GM19372 (cell line): ENCODE results near the gene ANKRD12.

Experiments used
- ATAC-seq: cut with Tn5 transposase; IDR thresholded peaks from one replicate; pipeline ENCODE4 v1.9.1; 2021; ENCODE audit warnings: mild to moderate bottlenecking, low read depth, moderate library complexity; ENCODE audit not compliant: unreplicated experiment

ANKRD12 gene

DNA sequence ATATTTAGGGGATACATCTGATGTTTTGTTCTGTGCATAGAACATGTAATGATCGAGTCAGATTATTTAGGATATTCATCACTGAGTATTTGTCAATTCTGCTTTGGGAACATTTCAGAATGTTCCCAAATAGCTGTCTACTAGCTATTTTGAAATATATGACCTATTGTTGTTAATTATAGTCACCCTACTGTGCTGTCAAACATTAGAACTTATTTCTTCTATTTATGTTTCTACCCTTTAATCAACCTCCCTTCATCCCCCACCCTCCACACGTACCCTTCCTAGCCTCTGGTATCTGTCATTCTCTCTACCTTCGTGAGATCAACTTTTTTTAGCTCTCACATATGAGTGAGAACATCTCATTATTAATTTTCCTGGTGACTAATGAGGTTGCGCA, 40.9 kb downstream of the ANKRD12 start:
- ATAC-seq: no peak

GRCh38 chr18:9178557-9178956, 42.0 kb downstream of the ANKRD12 start:
- ATAC-seq: no peak

GRCh38 chr18:9181275-9181674, 44.7 kb downstream of the ANKRD12 start:
- no peak for ATAC-seq

DNA sequence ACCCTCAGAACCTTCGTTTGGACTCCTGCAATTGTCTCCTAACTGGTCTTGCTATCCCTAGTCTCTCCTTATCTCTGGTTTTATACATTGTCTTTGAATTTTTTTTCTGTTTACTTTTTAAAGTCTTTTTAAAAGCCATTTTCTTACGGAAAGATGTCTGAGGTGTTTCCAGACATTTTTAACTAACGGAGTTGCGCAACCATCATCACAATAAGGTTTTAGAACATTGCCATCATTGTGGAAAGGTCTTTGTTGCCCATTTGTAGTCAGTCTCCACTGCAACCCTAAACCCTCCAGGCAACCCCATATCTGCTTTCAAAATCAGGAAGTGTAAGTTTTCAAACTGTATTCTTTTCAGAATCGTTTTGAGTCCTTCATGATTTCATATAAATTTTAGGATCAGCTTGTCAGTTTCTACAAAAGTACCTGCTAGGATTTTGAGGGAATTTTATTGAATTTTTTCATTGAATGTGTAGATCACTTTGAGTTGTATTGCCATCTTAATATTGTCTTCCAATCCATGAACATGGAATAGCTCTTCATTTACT, 46.3 kb downstream of the ANKRD12 start:
- ATAC-seq: no peak

DNA sequence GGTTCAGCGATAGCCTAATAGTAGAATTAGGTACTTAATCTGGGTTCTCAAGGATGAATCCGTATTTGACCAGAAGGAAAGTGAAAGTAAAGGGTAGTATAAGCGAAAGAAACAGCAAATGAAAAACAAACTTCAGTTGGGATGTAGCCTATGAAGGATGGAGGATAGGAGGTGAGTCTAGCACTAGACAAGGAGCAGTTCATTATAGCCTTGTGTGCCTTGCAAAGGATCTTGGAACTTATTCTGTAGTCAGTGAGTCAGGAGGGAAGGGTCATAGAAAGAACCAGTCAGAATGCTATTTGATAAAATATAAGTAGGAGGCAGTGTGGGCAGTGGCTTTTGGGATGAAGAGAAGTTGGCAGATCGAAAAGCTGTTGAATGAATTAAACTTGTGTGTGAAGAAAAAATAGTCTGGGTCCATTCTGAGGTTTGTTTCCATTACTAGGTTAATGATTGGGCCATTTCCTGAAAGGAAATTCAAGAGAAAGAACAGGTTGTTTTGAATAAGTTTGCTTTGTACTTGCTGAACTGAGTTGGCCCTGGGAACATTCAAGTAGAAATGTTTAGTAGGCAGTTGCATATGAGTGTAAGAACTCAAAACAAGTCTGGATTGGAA, 48.5 kb downstream of the ANKRD12 start:
- no peak for ATAC-seq

DNA sequence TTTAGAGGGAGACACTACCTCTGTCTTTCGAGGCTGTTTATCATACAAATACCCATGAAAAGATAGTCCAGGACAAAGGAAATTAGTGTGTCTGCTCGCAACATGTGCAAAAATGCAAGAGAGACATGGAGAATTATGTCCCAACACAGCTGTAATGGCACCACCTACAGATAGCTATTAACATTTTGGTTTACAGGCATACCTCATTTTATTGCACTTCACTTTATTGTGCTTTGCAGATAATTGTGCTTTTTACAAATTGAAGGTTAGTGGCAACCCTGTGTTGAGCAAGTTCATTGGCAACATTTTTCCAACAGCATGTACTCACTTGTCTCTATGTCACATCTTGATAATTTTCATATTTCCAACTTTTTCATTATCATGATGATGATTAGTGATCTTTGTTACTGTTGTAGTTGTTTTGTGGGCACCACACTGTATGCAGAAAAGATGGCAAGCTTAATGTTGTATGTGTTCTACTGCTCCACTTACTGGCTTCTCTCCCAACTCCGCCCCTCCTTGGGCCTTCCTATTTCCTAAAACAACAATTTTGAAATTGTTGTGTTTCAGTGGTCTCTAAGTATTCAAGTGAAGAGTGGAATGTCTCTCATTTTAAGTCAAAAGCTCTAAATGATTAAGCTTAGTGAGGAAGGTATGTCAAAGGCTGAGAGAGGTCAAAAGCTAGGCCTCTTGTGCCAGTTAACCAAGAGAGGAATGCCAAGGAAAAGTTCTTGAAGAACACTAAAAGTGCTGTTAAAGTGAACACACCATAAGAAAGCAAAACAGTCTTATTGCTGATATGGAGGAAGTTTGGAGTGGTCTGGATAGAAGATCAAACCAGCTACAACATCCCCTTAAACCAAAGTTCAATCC, 52.0 kb downstream of the ANKRD12 start:
- ATAC-seq: no peak

GRCh38 chr18:9189491-9189890, 52.9 kb downstream of the ANKRD12 start:
- ATAC-seq: no peak

- ATAC-seq: no peak
Observed at GRCh38 chr18:9191658-9192256, 55.2 kb downstream of the ANKRD12 start.

GRCh38 chr18:9193031-9193430, 56.5 kb downstream of the ANKRD12 start:
- ATAC-seq: no peak

GRCh38 chr18:9196568-9196967, 60.0 kb downstream of the ANKRD12 start:
- ATAC-seq: no peak

GRCh38 chr18:9199681-9200080, 63.1 kb downstream of the ANKRD12 start:
- ATAC-seq: no peak

DNA sequence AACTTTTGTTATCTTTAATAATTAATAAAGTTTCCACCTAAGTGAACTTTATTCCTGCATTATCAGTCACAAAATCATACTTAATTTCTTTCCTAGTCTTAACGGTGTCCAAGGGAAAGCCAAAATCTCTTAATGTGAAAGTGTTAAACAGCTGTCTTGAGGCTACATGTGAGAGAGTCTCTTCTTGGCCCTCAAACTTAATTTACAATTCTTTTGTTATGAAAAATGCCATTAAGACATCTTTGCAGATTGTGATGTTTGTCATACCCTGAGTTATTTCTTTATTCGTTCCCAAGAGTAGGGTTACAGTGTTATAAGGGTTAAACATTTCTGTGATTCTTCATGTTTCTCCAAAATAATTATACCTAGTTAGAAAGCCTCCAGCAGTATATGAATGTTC, 64.6 kb downstream of the ANKRD12 start:
- no peak for ATAC-seq

DNA sequence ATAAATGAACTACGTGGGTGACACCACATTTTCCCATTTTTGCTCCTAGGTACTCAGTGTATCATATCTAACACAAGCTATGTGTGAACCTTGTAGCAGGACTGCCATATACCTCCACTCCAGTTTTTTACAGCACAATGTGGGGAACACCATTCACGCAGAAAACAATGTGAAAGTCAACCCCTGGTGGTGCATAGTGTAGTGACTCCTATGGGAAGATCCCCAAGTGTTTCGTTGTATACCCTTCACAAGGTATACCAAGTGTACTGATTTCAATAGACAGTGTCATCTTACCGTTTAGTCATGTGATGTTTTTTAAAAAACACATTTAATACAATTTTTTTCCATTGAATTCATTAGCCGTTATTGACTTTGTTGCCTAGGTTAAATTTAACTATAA, 68.1 kb downstream of the ANKRD12 start:
- ATAC-seq: no peak

GRCh38 chr18:9206421-9206820, 69.8 kb downstream of the ANKRD12 start:
- no peak for ATAC-seq

GRCh38 chr18:9209279-9209678, 72.7 kb downstream of the ANKRD12 start:
- no peak for ATAC-seq

DNA sequence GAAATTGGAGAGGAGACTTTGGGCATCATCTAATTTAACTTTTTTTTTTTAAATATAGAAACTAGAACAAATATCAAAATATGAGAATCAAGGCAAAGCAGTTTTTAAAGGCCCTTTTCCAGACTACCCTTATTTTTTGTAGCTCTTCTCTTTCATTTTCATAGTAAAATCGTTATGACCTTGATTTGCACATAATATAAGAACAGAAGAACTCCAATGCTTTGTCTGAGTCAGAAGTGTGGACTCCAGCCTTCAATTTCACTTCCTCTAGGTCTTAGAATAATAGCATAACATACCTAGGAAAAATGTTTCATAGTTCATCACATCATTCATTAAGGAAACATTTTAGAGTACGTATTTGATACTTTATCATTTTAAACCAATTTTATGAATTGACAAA, 74.4 kb downstream of the ANKRD12 start:
- ATAC-seq: no peak

DNA sequence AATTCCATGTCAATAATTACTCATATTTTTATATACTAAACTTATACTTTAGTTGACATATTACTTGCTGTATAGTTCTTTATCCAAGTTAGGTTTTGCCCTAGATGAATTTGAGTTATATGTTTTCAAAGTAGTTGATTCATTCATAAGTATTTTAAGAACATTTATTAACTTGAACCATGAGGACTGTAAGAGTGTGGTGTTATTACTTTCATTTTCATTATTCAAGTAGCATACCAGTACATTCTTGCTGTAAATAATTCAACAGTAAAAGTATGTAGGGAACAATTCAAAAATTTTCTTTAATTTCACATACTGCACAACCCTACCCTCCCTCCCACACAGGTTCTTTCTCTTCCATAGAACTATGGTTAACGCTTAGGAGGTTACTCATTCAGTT, 75.4 kb downstream of the ANKRD12 start:
- no peak for ATAC-seq

GRCh38 chr18:9215221-9215933, 78.8 kb downstream of the ANKRD12 start:
- no peak for ATAC-seq

GRCh38 chr18:9216459-9216858, 79.9 kb downstream of the ANKRD12 start:
- ATAC-seq: no peak

DNA sequence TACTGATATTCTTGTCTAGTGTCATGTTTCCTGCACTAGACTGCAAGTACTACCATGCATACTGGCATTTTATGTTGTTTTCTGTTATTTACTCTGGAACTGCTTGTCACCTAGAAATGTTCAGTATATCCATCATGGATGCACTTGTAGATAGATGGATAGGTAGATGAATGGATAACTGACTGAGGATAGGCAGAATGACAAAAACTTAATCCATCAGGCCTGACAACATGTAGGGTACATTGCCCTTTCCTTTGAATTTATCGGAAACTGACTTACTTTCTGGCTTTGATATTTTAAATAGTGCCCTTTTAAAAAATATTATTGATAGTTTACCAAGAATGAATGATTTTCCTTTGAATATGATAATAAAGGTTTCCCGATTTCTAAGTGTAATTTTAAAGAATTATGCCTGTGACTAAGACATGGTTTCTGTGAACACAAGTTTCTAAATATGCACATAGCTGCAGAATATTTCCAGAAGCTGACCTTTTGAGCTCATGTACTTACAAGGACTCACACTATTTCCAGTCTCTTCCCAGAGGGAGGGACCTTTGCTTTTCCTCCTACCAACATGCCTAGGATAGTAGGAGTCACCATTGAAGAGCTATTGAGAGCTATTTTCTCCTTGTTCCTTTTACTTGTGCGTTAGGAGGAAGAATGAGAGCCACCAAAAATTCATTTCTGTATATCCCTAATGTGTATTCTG, 81.3 kb downstream of the ANKRD12 start:
- ATAC-seq: no peak
